HG03159 (cell line): ENCODE data around the gene UBE3B.

Source experiments
- ATAC-seq: cut with Tn5 transposase; IDR thresholded peaks from one replicate; pipeline ENCODE4 v1.9.1; 2021; ENCODE audit warnings: mild to moderate bottlenecking, moderate library complexity; ENCODE audit not compliant: unreplicated experiment

Gene UBE3B

GRCh38 chr12:109448707-109449390 is 28.6 kb upstream of the UBE3B start:
- ATAC-seq = no peak

DNA sequence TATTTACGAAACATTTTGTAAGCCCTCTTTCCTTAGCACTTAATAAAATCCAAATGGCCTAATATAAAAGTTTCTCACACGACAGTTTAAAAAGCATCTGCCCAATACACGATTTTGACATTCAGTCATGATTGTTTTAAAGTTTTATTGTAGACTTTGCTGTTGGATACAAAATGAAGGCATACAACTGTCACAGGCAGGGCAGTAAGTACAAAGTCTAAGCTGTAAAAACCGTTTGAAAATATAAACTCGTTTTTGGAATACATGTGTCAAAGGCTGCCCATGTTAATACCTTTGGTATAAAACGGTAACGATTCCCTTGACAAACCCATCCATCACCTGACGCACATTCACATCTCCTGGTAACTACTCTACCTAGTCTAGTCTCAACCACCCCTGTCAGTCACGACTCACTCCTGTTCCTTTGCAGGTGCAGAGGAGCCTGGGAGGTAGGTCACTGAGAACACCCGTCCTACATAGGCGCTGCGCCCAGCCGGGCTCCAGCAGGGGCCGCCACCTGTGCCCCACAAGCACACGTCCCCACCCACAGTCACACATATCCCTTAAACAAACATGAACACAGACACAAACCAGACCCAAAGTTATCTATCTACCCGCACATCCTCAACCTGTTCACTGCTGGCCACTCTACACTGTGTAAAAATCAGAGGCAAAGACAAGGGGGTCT is 27.4 kb upstream of the UBE3B start:
- ATAC-seq = no peak

GRCh38 chr12:109450980-109451379 is 26.5 kb upstream of the UBE3B start:
- no peak for ATAC-seq

DNA sequence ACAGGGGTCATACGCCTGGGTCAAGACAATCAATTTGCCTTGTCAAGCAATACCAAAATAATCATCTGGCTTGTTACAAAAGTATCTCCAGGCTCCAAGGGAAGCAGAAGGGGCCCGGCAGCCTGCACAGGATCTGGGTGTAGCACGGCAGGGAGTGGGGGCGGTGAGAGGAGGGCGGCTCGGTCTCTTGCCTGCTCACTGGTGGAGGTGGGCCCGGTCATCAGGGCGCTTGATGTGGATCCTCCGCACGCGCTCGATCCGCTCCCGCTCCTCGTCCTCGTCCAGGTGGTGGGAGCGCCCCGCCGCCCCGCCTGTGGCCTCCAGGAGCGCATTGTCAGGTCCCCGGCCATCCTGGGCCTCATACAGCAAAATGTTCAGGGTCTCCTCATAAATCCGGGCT is 26.0 kb upstream of the UBE3B start:
- ATAC-seq = no peak

GRCh38 chr12:109452489-109452888 is 24.9 kb upstream of the UBE3B start:
- ATAC-seq = no peak

DNA sequence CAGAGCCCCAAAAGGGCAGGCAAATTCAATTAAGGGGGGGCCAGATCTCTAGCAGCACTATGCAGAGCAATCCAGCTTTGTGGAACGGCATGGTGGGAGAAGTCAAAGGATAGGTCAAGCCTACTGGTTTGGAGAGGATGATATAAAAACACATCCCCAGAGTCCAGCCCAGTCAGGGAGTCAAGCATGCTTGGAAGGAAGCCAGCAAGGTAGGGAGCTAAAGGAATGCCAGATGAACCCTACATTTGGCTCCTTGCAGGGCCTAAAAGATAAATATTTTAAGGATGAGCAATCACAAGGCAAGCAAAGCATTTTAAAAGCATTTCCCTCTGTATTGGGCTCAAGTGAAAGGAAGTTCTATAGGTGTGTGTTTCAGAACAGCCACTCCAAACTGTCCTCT is 21.7 kb upstream of the UBE3B start:
- ATAC-seq = no peak

GRCh38 chr12:109458086-109458485 is 19.3 kb upstream of the UBE3B start:
- ATAC-seq = no peak

DNA sequence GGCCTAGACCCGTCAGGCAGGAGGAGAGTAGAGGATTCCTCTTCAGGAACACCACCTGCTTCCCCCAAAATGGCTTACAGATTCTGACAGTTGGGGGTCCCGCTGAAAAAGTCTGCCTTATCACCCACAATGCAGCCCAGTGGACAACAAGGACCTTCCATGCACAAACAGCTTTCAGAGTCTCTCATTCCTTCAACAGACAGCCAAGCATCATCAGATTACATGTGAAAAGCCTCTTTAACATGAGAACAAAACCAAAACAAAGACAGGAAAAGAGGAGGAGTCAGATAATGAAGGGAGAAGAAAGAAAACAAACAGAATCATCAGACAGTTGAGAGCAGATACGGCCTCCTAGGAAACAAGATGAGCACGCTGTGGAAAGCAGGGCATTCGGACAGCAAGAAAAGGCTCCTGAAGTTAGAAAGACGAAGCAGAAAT is 18.6 kb upstream of the UBE3B start:
- ATAC-seq = no peak

DNA sequence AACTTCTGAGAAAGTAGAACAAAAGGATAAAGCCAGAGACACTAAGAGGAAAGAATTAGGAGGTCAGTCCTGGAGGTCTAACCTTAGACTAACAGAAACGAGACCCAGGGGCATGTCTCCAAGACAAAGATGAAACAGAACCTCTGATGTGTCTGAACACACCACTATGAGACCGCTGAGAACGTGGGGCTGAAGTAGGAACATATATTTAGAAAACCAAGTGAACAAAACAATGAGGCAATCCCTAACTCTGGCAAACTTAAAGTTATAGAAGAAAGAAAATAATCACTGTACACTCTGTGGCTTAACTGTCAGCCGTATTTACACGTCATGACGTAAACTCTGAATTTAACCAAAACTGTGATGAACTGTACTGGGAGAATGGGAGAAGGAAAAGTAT is 18.2 kb upstream of the UBE3B start:
- ATAC-seq = no peak

GRCh38 chr12:109460538-109460937 is 16.9 kb upstream of the UBE3B start:
- no peak for ATAC-seq

DNA sequence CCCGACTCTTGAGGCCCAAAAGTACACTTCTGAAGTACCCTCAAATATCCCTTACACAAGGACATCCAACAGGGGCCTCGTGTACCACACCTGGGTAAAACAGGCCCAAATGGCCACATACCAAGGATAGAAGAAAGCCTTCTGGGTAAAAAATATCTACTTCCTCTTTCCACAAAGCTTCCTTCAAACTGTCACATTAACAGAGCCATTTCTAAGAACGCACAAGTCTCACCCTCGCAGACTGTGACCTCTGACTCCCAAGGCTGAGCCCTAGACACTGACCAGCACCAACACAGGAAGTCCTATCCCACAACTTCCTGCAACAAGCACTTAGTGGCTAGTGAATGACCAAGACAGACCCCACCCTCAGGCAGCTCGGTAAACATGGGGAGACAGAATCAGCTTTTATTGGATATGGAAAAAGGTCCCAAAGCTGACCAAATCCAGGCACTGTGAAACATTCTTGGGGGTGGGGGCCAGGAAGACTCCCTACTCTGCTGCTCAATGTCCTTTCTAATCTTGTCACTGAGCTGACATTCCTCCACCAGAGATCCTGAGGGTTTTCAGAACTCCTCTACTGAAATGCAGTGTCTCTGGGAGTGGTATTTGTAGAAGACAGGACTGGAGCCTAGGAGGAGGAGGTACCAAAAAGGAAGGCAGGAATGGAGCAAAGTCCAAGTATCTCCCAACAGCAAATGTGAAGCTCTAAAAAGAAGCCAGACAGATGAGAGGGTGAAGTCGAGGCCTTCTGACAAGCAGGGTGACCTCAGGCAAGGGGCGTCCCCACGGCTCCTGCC is 16.2 kb upstream of the UBE3B start:
- no peak for ATAC-seq

DNA sequence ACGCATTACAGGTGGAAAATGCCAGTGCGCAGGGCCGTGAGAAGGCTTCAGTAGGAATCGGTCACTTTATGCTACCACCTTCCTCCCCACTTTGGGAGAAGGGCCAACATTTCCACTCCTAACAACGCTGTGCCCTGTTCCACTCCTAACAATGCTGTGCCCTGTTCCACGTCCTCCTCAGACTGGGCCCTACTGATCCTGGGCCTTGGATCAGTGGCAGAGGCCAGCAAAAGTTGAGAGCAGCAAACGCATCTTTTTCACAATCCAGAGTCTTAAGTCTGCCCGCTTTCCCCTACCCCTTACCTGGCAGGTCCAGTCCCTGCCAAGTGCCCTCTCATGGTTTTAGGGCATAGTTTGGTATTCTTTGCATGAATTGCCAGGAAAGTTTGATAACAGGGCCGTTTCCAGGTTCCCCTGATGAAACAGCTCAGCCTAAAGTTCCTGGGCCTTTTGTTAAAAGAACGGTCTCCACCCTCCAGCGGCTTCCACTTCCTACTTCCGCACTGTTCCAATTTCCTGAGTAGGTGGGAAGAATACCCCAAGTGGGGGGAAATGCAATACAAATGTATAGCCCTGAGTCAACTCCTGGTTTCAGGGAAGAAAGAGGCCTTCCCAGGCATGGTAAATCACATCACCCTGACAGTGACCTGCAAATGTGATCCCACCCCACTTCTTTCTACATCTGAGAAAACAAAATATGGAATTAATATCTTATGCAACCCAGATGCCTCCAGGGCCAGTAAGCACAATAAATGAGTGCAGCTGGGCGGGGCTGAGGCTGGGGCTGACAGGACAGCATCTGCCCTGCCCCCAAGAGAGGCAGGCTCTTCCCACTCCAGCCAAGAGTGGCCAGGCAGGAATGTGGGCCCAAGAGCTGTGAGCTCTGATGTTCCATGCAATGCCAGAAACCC is 15.3 kb upstream of the UBE3B start:
- no peak for ATAC-seq

DNA sequence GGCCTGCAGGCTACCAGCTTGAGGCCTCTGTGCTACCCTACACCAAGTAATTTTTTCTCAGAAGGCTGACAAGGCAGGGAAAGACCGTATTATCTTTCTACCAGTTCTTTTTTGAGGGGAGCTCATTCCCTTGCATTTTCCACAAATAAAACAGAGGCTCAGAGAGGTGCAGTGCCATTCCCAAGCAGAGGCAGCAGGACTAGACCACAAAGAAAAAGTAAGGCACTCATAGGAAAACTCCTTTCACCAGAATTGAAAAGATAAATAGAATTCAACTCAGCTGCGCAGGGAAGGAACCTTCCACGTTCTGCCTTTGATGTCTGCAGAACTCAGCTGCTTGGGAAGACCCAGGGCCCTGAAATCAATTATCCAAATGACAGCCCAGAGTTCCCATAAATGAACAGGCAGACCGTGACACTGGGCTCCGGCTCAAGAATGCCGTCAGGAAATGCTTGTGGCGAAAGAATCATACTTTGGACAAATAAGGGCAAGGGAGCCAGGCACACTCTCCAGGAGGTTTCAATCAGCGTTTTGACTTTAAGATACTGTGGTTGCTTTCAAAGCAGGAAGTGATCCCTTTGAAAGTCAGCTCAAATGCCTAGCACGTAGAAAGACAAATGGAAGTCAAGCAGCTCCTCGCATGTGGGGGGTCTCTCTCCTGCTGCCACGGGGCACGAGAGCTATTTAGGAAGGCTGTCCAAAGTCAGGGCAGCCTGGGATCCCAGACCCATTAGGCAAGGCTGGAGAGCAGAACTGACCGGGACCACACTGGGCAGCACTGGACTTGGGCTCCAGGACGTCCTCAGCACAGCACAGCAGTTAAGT is 14.4 kb upstream of the UBE3B start:
- no peak for ATAC-seq

DNA sequence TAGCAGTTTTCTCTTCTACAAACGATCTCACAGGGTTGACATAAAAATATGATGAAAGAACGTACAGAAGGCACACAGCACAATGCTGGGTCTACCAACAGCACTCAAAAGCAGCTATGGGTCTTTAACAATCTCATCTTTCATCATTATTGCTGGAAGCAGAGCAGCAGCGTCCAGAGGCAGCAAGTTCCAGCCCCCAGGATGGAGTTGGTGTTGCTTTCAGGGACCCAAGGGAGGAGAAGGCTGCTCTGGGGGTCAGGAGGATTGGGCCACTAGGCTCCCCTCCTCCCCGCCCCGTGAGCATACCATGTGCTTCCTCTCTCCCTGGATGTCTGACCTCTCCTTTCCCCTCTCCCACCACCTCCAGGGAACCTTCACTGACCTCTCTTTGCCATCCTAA is 13.7 kb upstream of the UBE3B start:
- ATAC-seq = no peak

DNA sequence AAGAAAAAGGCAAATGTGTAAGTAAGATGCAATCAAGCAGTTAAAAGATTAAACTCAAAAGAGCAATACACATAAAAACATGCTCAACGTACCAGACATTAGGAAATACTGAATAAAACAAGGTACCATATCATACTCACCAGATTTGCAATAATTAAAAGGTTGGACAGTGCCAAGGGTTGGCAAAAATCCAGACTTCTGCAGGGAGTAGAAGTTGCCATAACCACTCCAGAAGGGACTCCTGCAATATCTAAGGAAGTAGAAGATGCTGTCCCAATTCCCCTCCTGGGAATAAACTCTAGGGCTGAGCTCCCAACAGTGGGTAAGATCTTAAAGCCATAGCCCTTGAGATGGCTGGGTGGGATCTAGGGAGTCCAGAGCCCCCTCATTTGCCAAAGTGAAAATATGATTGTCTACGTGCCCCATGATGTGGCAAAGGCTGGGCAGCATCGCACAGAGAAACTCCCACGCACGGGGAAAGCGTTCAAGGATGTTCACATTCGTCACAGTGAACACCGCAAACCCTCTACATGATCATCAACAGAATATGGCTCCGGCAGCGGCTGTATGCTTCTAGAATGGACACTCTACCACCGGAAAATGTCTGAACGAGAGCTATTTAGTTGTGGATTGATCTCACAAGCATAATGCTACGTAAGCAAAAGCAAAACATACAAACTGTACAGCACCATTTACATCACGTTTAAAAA is 12.6 kb upstream of the UBE3B start:
- ATAC-seq = no peak

GRCh38 chr12:109466305-109466704 is 11.1 kb upstream of the UBE3B start:
- no peak for ATAC-seq

- ATAC-seq = no peak
These were observed 10.6 kb upstream of the UBE3B start for GRCh38 chr12:109466821-109467220.

GRCh38 chr12:109467978-109468676 is 9.3 kb upstream of the UBE3B start:
- no peak for ATAC-seq

DNA sequence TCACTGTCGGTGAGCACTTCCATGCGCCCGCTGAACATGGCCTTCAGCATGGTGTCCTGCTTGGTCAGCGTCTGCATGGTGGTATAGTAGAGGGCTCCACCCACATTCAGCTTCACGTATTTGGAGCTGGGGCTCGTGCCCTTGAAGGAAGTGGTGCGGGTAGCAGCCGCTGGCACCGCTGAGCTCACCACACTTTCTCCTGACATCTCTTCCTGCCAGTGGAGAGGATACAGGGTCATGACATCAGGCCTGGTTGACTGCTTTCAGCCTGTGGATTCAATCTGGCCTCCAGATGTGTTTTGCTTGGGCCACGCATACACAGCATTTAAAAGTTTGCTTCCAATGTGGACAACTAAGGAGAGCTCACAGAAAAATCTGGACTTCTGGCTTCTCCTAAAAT is 7.9 kb upstream of the UBE3B start:
- no peak for ATAC-seq
